GM12878 (cell line): ENCODE measurements around the gene SHISA7. TPM values are rescaled to one million over a fixed set of nuclear protein-coding genes. Genes with fewer than 3 reads are reported as not detected.

Experiments used
- ATAC-seq: fragments of 200-7000 bp; cut with Tn5 transposase; 3 replicates; pipeline ENCODE4 v1.9.1; 2020; ENCODE audit warnings: mild to moderate bottlenecking, moderate library complexity
- BruUV-seq: library from RNA; stranded (reverse); fragments of 400-500 nt; replicated peaks from 2 replicates; lab custom pipeline; 2021; lab: Mats Ljungman, UMichigan
- CTCF ChIA-PET: fragments of 300-600 bp; sonication (Branson Sonifier 250); formaldehyde crosslinking; extraction: SDS; loops from one replicate; lab custom pipeline; 2021; ENCODE audit warnings: inconsistent platforms; lab: Yijun Ruan, JAX
- POLR2A ChIA-PET: fragments of 350-600 bp; formaldehyde crosslinking; extraction: SDS; loops from one replicate; lab custom pipeline; 2021; ENCODE audit warnings: inconsistent platforms; lab: Charles Lee
- RAD21 ChIA-PET: fragments of 300-600 bp; sonication (Branson Sonifier 250); formaldehyde crosslinking; loops from one replicate; lab custom pipeline; 2023; ENCODE audit warnings: antibody characterized with exemption; ENCODE audit not compliant: unreplicated experiment; lab: Charles Lee
- SMC1A ChIA-PET: fragments of 300-600 bp; sonication (Branson Sonifier 250); formaldehyde crosslinking; loops from one replicate; lab custom pipeline; 2023; ENCODE audit not compliant: unreplicated experiment, uncharacterized antibody; lab: Charles Lee
- DNase-seq: peaks from one replicate; pipeline ENCODE4 v3.0.0-alpha.2; 2011; ENCODE audit warnings: low read depth, low spot score
- FAIRE-seq: peaks from 3 replicates; lab custom pipeline; 2011; peaks lifted over from hg19 to GRCh38; lab: Jason Lieb, UNC
- H2AFZ ChIP-seq: 2 replicates; pipeline ENCODE4 v1.6.0; 2011; ENCODE audit warnings: low read depth, low read length, control low read depth; ENCODE audit not compliant: control insufficient read depth
- H3K27ac ChIP-seq: 2 replicates; pipeline ENCODE4 v1.5.1; 2011; ENCODE audit warnings: control low read depth; ENCODE audit not compliant: control insufficient read depth, insufficient read depth
- H3K27me3 ChIP-seq, 2 experiments: replicated peaks in 1 of 2; 2 replicates each; pipeline versions ENCODE4 v1.6.0 to v1.6.1; 2011; ENCODE audit warnings: low read length in 1 of 2; ENCODE audit not compliant: control insufficient read depth in 2 of 2, insufficient read depth in 2 of 2
- H3K36me3 ChIP-seq, 2 experiments: 2 replicates each; pipeline ENCODE4 v1.5.1; 2011; ENCODE audit warnings: low read length in 1 of 2; ENCODE audit not compliant: control insufficient read depth in 2 of 2, insufficient read depth in 2 of 2
- H3K4me1 ChIP-seq: 2 replicates; pipeline ENCODE4 v1.6.1; 2011; ENCODE audit warnings: mild to moderate bottlenecking, low read length, moderate library complexity, mixed read lengths; ENCODE audit not compliant: control insufficient read depth, insufficient read depth
- H3K4me2 ChIP-seq: 2 replicates; pipeline ENCODE4 v1.6.0; 2011; ENCODE audit warnings: control low read depth; ENCODE audit not compliant: control insufficient read depth, insufficient read depth
- H3K4me3 ChIP-seq: fragments of 200-600 bp; sonication (generic); 2 replicates; pipeline ENCODE4 v1.5.1; 2016
- H3K79me2 ChIP-seq: 2 replicates; pipeline ENCODE4 v1.6.0; 2011; ENCODE audit warnings: low read length; ENCODE audit not compliant: control insufficient read depth, insufficient read depth
- H3K9ac ChIP-seq: 2 replicates; pipeline ENCODE4 v1.8.0; 2011; ENCODE audit warnings: low read length, control low read depth, mixed read lengths; ENCODE audit not compliant: control insufficient read depth, insufficient read depth
- H3K9me3 ChIP-seq: replicated peaks from 3 replicates; pipeline ENCODE4 v1.5.1; 2011; ENCODE audit warnings: mild to moderate bottlenecking, low read length; ENCODE audit not compliant: control insufficient read depth, insufficient read depth
- H4K20me1 ChIP-seq: 2 replicates; pipeline ENCODE4 v1.6.0; 2011; ENCODE audit not compliant: control insufficient read depth, insufficient read depth
- BHLHE40 ChIP-seq, 2 experiments: fragments of 450-650 bp in 1 of 2; IDR thresholded peaks; 2 replicates each; pipeline ENCODE4 v1.6.1; 2011 to 2017; ENCODE audit warnings: low read depth in 2 of 2, borderline replicate concordance in 1 of 2, improper control_type of control experiment in 1 of 2, low read length in 1 of 2, mild to moderate bottlenecking in 1 of 2
- CBFB ChIP-seq: IDR thresholded peaks from 2 replicates; pipeline ENCODE4 v1.6.1; 2016; ENCODE audit warnings: antibody characterized with exemption, low read depth
- EP300 ChIP-seq, 2 experiments: fragments of 150-350 bp in 1 of 2; IDR thresholded peaks; 2 replicates each; pipeline ENCODE4 v1.6.1; 2011 to 2012; ENCODE audit warnings: low read depth in 2 of 2, low read length in 2 of 2, borderline replicate concordance in 1 of 2, improper control_type of control experiment in 1 of 2, inconsistent platforms in 1 of 2; ENCODE audit not compliant: control insufficient read depth in 1 of 2
- ETV6 ChIP-seq, 2 experiments: fragments of 450-650 bp in 1 of 2; IDR thresholded peaks in 1 of 2; conservative IDR thresholded peaks in 1 of 2; 2 replicates each; pipeline ENCODE4 v1.6.1; 2014; ENCODE audit warnings: antibody characterized with exemption in 1 of 2, borderline replicate concordance in 1 of 2, low read depth in 1 of 2, mild to moderate bottlenecking in 1 of 2, moderate library complexity in 1 of 2
- HCFC1 ChIP-seq: fragments of 150-350 bp; IDR thresholded peaks from 2 replicates; pipeline ENCODE4 v1.6.1; 2014; ENCODE audit warnings: low read length
- MTA2 ChIP-seq: fragments of 450-650 bp; IDR thresholded peaks from 2 replicates; pipeline ENCODE4 v1.6.1; 2016; ENCODE audit warnings: low read depth, mild to moderate bottlenecking, moderate library complexity
- POLR2A ChIP-seq: IDR thresholded peaks from 2 replicates; pipeline ENCODE4 v1.6.1; 2011; ENCODE audit warnings: low read depth, mild to moderate bottlenecking, low read length
- TAF1 ChIP-seq: IDR thresholded peaks from 2 replicates; pipeline ENCODE4 v1.6.1; 2011; ENCODE audit warnings: mild to moderate bottlenecking, low read depth, low read length, borderline replicate concordance
- WGBS: methylation state at CpG from one replicate; pipeline ENCODE4 v1.1.6; 2016; ENCODE audit warnings: low lambda C conversion rate; ENCODE audit not compliant: insufficient replicate concordance, insufficient coverage; ENCODE audit errors: missing lambda C conversion rate; 5-methylcytosine and 5-hydroxymethylcytosine counted together
- in situ Hi-C: fragments of 300-500 bp; cut with MboI; formaldehyde crosslinking; loops from 9 replicates; pipeline ENCODE4 v1.14.3; 2018; ENCODE audit warnings: mixed read lengths
- intact Hi-C: fragments of 100-400 bp; cut with micrococcal nuclease; formaldehyde crosslinking; loops from one replicate; pipeline ENCODE4 v1.14.2; 2022; ENCODE audit not compliant: unreplicated experiment
- polyA plus RNA-seq, 11 experiments: library from polyadenylated mRNA; depleted of rRNA in 4 of 11; unstranded in 6 of 11; stranded (reverse) in 5 of 11; fragments of >200 nt; fragmentation: Nextera tagmentation in 4 of 11; fragmentation: Illumina TruSeq in 1 of 11; extraction: Ambion mirVana in 4 of 11; extraction: Trizol in 1 of 11; gene quantifications; 1 replicate in 1 of 11; 2 replicates in 10 of 11; pipeline versions ENCODE4 v1.2.1 to v1.2.3, GENCODE V29; 2011 to 2016; ENCODE audit warnings: inconsistent platforms in 2 of 11, missing spikeins in 2 of 11, low read depth in 1 of 11
- total RNA-seq, 4 experiments: library from RNA; depleted of rRNA in 3 of 4; stranded (reverse); fragments of >200 nt in 3 of 4; fragmentation: Illumina TruSeq in 1 of 4; extraction: Trizol in 1 of 4; gene quantifications; 2 replicates each; pipeline versions ENCODE4 v1.2.1 to v1.2.3, GENCODE V29; 2013 to 2021
- TF ChIP-seq, protein P1 (sequence below): IDR thresholded peaks from 2 replicates; pipeline ENCODE4 v1.6.1; 2012; ENCODE audit warnings: low read depth, low read length, improper control_type of control experiment

SHISA7 gene
- total and polyA plus RNA-seq, 10 of the 15 experiments (the other 5 are each of a cell fraction or from before 2014, with no cell fraction given) = 0.03 TPM; not detected in 9

DNA sequence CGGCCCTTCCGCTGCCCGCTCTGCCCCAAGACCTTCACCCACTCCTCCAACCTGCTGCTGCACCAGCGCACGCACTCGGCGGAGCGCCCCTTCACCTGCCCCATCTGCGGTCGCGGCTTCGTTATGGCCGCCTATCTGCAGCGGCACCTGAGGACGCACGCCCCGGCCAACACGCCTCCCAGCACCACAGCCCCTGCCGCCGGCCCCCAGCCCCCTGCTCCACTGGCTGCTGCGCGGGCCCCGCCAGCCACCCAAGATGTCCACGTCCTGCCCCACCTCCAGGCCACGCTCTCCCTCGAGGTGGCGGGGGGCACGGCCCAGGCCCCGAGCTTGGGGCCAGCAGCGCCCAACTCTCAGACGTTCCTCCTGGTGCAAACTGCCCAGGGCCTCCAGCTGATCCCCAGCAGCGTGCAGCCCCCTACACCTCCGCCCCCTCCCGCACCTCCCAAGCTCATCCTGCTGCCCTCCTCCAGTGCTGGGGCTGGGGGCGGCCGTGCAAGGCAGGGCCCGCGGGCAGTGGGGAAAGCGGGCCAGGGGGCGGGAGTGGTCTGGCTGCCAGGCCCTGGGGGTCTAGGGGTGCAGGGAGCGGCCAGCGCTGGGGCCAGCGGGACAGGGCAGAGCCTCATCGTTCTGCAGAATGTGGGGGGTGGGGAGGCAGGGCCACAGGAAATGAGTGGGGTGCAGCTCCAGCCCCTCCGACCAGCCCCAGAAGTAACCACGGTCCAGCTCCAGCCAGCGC, 40.0 kb upstream of the SHISA7 start:
- no peak overlapping the region for H3K27ac ChIP-seq
- H3K4me2 ChIP-seq = no peak overlapping the region
- H2AFZ ChIP-seq = no peak overlapping the region
- no peaks in the 10 kb centered on the region for H3K27me3 ChIP-seq
- SMC1A ChIA-PET = no interaction called here
- POLR2A ChIA-PET = no interaction called here
- H3K79me2 ChIP-seq = peaks cover 2% of the 10 kb centered on the region
- H3K4me1 ChIP-seq = peaks cover 18% of the 10 kb centered on the region
- H3K9ac ChIP-seq = no peak overlapping the region
- no peak for DNase-seq
- RAD21 ChIA-PET = no interaction called here
- no peak overlapping the region for H3K4me3 ChIP-seq
- BruUV-seq = no TSS peak
- no peak for FAIRE-seq
- no peaks in the 10 kb centered on the region for H3K9me3 ChIP-seq
- no peak for TF ChIP-seq CBFB
- no peak for TF ChIP-seq TAF1
- TF ChIP-seq ETV6 (conservative IDR thresholded peaks at IDR 0.05 in 1 of 2, IDR thresholded peaks at IDR 0.05 in 1 of 2; ENCODE audit: borderline replicate concordance in 1 of 2, low read depth in 1 of 2) = no peak
- TF ChIP-seq, protein P1, sequence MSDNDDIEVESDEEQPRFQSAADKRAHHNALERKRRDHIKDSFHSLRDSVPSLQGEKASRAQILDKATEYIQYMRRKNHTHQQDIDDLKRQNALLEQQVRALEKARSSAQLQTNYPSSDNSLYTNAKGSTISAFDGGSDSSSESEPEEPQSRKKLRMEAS = no peak
- peak; percentile 13; the same call in 1 of the 2 replicates for TF ChIP-seq POLR2A
- no peak for TF ChIP-seq MTA2
- no peak for TF ChIP-seq HCFC1
- no peak for TF ChIP-seq BHLHE40 (IDR thresholded peaks at IDR 0.05; ENCODE audit: borderline replicate concordance in 1 of 2, low read depth in 2 of 2, low read length in 1 of 2)
- TF ChIP-seq EP300 (IDR thresholded peaks at IDR 0.05; ENCODE audit: borderline replicate concordance in 1 of 2, control insufficient read depth in 1 of 2, low read depth in 2 of 2, low read length in 2 of 2) = no peak
- peaks cover 0 to 9% of the 10 kb centered on the region in 2 experiments; a peak in 2 of 4 replicates for H3K36me3 ChIP-seq
- CTCF ChIA-PET = no interaction called here
- in situ Hi-C loops (no loop called here), intact Hi-C loops (no loop called here)
- ATAC-seq = no peak
- no peaks in the 10 kb centered on the region for H4K20me1 ChIP-seq
- 96% methylated on average over 30 of the region's 47 CpGs for WGBS
